Hindlimb muscle (tissue), 1 donor: ENCODE data around the gene MLLT11. TPM values are rescaled to one million over a fixed set of nuclear protein-coding genes. Genes with fewer than 3 reads are reported as not detected.

Source experiments
- DNase-seq: peaks from one replicate; pipeline ENCODE4 v3.0.0-alpha.2; 2013
- polyA plus RNA-seq: library from polyadenylated mRNA; unstranded; fragments of 120-200 nt; gene quantifications from one replicate; pipeline ENCODE4 v1.2.1, GENCODE V29; 2013; ENCODE audit not compliant: insufficient read length

MLLT11 gene, protein sequence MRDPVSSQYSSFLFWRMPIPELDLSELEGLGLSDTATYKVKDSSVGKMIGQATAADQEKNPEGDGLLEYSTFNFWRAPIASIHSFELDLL
- polyA plus RNA-seq, result 11.1 TPM

DNA sequence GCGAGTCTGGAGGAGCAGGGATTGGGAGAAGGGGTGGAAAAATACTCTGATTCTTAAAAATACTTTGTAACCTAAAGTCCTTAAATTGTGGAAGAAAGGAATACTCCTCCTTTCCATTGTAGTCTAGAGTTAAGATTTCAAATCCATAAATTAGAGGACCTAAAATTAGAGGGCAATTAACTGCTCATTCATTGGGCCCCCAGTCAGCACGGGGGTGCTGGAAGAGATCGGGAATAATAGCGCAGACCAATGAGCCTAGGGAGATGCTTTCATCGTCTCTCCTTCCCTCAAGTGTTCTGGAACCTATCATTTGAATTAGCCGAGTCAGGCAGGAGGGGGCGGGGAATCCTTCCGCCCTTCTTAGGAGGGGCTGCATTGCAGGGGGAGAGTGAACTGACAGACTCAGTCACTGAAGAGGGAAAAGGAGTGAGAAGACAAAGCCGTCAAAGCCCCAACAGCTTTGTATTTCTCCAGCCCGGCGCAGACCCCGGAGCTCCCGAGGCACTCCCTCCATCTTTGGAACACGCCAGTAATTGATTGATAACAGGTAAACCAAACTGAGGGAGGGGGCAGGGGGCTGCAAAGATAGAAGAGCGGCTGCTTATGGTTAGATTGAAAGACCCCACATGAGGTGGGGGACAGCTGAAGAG is at the start of gene MLLT11:
MLLT11 (plus strand) TSS at position 391 of the 650 bp plus-strand sequence. CDS start 6,828 bp downstream, outside the sequence.
- DNase-seq, result peak; percentile 82

DNA sequence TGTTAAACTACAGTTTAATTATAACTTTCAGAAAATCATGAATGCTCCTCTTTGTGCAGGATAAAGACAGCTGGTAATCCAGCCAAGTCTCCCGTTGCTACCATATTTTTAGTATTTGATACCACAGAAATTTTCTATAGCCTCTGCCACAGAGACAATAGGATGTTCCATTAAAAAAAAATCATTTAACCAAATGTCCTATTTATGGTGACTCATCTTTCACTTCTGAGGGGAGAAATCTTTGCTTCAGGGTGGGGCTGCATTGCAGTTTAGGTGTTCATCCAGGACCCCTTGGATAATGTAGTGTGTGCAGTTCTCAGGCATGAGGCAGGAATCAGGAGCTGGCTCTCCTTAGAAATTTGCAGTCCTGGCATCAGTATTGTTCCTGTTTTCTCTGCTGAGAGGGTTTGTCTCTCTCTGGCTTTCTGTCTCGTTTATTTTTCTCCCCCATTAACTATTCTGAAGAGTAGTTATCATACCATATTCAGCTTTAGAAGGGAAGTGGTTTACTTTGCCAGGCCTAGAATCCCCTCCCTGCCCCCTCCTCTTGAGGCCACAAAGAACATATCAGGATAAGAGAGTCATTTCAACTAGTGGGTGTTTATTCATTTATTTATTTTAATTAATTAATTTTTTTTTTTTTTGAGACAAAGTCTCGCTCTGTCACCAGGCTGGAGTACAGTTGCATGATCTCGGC is 48.9 kb upstream of the MLLT11 start:
- no peak for DNase-seq

DNA sequence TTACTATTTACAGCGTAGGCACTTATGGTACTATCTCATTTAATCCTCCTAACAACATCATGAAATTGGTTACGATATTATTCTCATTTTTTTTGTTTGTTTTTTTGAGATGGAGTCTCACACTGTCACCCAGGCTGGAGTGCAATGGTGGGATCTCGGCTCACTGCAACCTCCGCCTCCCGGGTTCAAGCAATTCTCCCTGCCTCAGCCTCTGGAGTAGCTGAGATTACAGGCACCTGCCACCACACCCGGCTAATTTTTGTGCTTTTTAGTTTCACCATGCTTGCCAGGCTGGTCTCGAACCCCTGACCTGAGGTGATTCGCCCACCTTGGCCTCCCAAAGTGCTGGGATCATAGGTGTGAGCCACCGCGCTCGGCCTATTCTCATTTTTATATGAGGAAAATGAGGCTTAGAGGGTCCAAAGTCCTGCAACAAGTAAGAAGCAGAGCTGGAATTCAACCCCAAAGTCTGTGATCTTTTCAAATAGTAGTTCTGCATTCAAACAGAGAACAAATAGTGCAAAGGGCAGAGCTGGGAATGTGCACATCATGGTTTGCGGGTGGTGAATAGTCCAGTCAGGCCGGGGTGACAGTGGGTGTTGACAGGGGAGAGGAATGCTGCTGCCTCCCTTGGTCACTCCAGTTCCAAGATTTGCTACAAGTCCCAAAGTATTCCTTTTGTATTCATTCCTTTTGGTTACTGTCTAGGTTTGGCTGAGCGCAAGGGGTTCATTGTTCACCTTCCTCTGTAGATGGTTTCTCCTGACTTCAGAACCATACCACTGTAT is 47.3 kb upstream of the MLLT11 start:
- no peak for DNase-seq

DNA sequence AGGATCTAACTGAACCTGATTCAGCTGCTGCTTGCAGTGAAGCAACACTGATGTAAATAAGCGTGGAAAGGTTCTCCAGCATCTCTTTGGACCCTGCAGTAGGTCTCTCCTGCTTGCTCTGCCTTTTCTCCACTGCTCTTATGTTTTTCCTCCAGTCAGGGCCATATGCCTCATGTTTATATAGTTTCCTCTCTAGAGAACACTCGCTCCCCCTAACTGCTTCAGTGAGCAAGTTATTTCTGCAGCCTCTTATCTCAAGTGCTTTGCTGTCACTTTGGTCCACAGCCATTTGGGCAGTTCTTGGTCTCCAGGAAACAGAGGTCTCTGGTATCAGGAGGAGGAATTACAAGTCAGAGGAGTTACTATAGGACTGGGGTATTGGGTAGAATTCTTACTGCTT is 46.7 kb upstream of the MLLT11 start:
- DNase-seq, result no peak

DNA sequence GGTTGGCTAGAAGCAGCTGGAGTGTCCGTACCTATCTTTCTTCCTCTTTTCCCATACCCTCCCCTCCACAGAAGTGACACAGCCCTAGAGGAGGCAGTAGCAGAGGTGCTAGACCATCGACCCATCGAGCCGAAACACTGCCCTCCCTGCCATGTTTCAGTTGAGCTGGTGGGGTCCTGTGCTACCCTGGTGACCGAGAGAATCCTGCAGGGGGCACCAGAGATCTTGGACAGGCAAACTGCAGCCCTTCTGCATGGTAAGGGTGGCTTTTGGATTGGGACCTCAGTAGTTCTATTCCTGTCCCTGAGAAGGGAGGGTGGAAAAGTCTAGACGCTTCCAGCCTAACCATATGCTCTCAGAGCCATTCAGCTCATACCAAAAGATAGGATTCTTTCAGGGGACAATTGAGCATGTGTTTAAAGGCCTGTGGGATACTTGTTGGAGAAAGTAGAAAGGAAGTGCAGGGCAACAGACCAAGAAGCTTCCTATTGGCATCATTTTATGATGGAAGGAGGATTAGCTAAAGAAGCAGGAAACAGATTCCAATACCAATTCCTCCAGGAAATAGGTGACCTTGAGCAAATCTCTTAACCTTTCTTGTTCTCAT is 35.6 kb upstream of the MLLT11 start:
- DNase-seq, result peak; percentile 58

DNA sequence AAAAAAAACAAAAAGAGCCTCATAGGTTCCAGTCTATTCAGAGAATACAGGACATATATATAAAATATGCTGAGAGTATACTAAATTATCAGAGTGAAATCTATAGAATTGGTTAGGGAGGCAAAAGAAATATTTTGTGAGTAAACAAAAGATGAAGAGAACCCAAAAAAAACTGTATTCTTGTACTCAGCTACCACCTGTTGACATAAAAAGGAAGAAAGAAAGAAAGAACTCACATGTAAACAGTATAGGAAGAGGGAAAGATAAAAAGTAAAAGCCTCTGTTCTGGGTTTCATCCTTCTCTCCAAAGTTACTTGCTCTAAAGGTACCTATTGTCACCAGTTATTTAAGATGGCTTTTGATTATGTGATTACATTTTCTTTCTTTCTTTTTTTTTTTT is 33.7 kb upstream of the MLLT11 start:
- DNase-seq, result no peak

DNA sequence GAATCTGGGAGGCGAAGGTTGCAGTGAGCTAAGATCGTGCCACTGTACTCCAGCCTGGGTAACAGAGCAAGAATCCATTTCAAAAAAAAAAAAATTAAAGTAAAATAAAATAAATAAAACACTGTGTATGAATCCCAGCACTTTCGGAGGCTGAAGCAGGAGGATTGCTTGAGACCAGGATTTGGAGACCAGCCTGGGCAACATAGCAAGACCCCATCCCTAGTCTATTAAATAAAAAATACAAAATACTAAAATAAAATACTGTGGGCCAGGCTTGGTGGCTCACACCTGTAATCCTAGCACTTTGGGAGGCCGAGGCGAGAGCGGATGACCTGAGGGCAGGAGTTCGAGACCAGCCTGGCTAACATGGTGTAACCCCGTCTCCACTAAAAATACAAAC is 28.0 kb upstream of the MLLT11 start:
- DNase-seq, result no peak

DNA sequence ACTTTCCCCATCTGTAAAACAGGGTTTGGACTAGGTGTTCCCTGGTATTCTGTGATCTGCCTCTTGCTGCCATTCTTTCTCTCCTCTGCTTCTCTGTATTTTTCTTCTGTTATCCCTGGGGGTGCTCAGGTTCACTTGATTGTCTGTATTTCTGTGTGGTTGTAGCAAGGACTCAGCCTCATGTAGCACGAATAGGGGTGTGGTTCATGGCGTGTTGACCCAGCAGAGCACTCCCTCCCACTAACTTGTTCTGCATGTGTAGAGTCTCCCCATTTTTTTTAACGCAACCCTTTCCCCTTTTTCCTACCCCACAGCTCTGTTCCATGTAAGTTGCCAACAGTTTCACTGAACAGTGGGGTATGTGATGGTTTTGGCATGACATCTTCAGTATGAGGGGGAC is 25.0 kb upstream of the MLLT11 start:
- no peak for DNase-seq

DNA sequence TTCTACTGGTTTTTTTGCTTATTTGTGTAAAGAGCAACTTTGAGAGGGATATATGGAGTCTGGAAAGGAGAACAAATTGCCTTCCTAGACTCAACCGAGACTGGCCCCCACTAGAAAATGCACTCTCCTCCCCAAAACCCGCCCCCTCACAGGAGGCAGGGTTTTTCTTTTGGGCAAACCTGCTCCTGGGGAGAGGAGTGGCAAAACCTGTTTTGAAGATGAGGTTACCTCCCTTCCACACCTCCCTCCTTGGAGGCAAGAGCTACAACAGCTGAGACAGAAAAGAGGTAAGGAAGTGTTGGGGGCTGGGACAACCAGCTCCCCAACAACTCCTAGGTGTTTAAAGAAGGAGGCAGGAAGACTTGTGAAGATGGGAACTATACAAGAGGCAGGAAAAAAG is 23.8 kb upstream of the MLLT11 start, which contains the start of gene BNIPL:
BNIPL (plus strand) TSS at position 231 of the 400 bp plus-strand sequence; CDS start at position 371, 140 bp downstream.
- DNase-seq, result no peak

DNA sequence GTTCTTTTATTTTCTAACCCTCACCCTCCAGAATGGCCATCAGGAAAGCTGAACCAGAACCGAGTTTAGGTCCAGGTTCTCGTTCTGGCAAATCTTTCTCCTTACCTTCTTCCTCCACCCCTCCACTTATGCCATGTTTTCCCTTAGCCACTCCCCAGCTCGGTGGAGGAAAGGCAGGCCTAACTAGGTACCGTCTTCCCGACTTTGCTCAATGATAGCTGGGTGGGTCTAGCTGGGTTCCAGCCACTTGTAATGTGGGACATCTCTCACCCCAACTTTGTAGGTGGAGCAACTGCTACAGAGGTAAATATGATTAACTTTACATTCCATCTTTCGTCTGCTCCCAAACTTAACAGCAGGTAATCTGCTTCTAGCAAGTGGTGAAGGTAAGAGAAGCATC is 23.2 kb upstream of the MLLT11 start:
- no peak for DNase-seq

DNA sequence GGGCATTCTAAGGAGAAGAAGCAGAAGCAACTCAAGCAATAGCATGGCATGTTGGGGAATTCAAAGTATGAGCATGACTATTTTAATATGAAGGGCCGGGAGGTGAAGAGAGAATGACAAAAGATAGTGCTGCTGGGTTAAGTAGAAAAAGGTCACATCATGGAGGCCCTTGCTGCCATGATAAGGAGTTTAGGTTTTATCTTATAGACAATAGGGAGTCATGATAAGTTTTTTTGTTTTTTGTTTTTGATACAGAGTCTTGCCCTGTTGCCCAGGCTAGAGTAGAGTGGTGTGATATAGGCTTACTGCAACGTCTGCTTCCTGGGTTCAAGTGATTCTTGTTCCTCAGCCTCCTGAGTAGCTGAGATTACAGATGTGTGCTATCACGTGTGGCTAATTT is 20.7 kb upstream of the MLLT11 start:
- no peak for DNase-seq

DNA sequence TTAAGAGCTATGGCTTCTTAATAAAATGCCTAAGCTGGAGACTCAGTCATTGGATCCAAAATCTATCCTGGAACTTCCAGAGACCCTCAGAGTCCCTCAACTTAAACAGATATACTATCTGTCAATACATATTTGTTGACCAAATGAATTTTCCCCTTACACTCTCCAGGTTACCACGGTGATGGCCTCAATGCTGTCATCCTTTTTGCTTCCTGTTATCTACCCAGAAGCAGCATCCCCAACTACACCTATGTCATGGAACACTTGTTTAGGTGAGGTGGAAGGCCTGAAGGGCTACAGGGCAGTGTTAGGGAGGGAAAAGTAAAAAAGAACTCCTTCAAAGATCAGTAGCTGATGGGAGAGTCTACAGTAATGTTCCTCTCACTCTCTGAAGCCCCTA is 17.0 kb upstream of the MLLT11 start:
- DNase-seq, result no peak

DNA sequence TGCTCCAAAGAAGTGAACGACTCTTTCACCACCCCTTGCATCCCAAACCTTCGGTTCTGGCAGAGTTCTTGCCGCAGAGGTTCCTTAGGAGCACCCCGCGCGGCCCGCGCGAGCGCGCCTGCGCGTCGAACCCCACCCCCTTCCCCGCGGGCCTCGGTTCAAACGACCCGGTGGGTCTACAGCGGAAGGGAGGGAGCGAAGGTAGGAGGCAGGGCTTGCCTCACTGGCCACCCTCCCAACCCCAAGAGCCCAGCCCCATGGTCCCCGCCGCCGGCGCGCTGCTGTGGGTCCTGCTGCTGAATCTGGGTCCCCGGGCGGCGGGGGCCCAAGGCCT is 12.6 kb upstream of the MLLT11 start, which contains the start of gene C1orf56:
C1orf56 (plus strand) TSS at position 161 of the 334 bp plus-strand sequence; CDS start at position 258, 97 bp downstream.
- peak; percentile 88 for DNase-seq

DNA sequence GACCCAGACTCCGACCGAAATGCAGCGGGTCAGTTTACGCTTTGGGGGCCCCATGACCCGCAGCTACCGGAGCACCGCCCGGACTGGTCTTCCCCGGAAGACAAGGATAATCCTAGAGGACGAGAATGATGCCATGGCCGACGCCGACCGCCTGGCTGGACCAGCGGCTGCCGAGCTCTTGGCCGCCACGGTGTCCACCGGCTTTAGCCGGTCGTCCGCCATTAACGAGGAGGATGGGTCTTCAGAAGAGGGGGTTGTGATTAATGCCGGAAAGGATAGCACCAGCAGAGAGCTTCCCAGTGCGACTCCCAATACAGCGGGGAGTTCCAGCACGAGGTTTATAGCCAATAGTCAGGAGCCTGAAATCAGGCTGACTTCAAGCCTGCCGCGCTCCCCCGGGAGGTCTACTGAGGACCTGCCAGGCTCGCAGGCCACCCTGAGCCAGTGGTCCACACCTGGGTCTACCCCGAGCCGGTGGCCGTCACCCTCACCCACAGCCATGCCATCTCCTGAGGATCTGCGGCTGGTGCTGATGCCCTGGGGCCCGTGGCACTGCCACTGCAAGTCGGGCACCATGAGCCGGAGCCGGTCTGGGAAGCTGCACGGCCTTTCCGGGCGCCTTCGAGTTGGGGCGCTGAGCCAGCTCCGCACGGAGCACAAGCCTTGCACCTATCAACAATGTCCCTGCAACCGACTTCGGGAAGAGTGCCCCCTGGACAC is 12.1 kb upstream of the MLLT11 start:
- peak; percentile 61 for DNase-seq

DNA sequence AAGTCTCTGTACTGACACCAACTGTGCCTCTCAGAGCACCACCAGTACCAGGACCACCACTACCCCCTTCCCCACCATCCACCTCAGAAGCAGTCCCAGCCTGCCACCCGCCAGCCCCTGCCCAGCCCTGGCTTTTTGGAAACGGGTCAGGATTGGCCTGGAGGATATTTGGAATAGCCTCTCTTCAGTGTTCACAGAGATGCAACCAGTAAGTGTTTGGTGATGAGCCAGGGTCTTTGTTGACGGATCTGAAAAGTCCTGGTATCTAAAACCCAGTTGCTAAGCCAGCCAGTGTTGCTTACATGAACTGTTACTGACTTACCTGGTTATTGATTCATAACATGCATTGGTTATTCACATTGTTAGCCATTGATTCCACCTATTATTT is 11.6 kb upstream of the MLLT11 start:
- DNase-seq, result no peak

DNA sequence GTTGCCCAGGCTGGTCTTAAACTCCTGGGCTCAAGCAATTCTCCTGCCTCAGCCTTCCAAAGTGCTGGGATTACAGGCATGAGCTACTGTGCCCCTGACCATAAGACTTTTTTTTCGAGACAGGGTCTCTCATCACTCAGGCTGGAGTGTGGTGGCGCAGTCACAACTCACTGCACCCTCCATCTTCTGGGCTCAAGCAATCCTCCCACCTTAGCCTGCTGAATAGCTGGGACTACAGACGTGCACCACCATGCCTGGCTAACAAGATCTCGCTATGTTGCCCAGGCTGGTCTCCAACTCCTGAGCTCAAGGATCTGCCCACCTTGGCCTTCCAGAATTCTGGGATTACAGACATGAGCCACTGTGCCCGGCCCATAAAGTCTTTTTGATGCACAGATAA is 10.7 kb upstream of the MLLT11 start:
- DNase-seq, result no peak

DNA sequence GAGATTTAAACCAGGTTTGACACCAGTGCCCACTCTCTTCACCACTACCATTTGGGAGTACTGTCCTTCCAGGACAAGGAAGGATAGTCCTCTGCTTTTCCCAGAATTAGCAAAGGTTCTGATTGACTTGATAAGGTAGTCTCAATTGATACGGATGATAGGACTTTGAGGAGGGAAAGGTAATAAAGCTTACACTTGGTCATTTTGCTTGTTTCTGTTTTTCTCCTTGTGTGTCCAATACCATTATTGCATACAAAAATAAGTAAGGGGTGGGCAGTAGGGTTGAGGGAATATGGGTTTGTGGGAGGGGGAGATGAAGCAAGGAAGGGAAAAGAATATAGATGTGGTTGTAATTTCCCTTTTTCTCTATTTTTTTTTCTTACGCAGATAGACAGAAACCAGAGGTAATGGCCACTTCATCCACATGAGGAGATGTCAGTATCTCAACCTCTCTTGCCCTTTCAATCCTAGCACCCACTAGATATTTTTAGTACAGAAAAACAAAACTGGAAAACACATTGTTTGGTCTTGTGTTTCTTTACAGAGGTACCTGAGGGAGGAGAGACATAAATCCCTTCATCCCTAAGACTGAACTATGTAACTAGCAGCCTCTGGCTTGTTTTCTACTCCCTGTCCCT is 10.0 kb upstream of the MLLT11 start:
- DNase-seq, result no peak

DNA sequence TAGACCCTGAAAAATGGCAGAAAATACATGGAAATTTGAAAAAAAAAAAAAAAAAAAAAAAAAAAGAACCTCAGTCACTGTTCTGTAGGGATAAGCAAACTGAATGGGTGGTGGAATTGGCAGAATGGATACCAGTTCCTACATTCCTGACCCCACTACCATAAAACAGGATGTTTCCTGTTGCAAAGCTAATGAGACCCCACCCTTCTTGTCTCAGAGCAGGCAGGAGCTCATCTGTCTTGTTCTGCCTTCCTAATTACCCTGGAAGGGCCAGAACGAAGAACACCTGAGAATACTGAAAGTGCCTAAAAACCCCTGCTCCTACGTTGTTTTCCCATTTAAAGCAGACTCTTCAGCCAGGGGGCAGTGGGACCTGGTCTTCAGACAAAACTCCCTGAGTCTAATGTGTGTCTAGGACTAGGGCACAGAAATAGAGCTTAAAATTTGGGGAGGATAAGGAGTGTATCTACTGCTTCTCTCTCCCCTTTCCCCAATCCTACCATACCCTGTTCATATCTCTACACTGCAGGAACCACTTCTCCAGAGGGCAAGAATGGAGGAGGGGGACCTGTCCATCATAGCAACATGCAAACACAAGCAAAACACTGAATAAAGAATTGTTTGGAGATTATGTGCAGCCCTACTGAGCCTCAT is 8.7 kb upstream of the MLLT11 start:
- DNase-seq, result no peak

DNA sequence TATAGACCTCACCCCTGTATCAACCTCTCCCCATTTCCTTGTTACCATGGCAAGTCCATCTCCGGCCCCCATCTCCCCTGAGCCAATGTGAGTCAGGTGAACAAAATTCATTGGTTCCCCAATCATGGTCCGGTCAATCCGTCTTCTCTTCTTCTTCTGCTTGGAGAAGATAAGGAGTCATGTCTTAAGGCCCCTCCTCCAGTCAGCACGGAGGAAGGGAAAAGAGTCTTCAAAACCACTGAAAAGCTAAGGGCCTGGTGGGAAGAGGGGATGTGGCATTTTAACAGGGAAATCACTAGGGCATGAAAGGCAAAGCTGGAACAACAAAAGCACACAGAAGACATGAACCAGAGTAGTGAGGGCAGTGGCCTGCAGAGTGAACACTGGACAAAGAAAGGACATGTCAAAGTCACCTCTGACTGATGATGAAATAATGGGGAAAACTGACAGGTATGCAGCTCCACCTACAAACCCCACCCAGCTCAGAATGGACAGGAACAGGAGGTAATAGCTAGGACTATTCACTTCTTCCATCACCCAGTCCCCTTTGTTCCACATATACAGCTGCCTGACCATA is 5.1 kb upstream of the MLLT11 start:
- DNase-seq, result no peak

DNA sequence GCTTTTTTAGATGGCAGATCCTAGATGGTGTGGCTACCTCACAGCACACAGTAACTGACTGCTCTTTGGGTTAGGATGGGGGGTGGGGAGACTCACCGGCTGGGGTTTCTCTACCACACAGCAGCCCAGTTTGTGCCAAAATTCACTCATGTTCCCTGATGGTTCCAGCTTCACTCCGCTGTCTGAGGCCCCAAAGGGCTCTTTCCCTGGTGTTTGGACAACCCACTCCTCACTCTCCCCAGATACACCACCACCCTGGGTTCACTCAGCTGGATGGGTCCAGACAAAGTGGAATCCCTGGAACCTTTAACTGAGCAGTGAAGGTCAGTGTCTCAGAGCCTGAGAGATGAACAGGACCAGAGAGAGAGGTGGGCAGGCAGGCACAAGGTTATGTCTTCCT is 4.6 kb upstream of the MLLT11 start:
- DNase-seq, result no peak

DNA sequence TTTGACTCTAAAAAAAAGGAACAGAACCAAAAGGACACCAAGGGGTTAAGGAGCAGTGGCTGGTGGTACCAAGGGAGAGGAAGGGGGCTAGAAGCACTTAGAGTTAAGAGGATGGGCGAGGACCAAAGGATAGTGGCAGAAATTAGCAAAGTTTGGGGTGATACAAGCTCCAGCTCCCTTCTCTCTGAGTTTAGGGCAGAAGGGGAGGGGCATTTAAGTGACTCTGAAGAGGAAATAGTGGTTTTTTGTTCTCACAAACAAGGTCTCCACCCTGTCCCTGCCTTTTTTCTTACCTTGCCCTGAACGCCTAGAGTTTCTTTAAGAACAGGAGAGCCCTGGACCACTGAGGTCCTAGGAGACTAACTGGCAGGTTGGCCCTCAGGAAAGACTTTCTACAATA is 4.0 kb upstream of the MLLT11 start:
- no peak for DNase-seq
